ENCODE measurements around the gene HEYL. TPM values are rescaled to one million over a fixed set of nuclear protein-coding genes. Genes with fewer than 3 reads are reported as not detected.

Gene HEYL
- total and polyA plus RNA-seq, 2 of the 8 experiments (the other 6 are each of a cell fraction or from before 2014, with no cell fraction given): 1.8 to 3.1 TPM

DNA sequence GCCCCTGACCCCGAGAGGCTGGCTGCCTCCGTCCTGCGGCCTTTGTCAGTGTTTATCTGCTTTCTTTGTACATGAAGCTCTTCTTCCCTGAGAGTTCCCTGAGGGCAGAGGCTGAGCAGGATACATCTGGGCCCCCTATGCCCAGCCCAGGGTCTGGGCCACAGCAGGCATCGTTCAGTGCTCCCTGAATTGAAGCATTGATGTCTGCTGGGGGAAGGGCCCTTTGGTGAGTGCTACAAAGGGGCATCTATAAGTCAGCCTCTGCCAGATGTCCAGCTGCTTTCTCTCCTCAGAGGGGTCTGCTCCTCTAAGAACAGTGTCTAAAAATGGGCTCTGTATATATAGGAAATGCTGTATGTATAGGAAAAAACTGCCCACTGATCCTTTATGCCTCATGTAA is 2.1 kb downstream of the HEYL start:
- Histone ChIP-seq H3K4me3 (ENCODE audit: extremely low read depth in 1 of 4, insufficient read depth in 2 of 4, low read depth in 3 of 4, low read length in 4 of 4) (no peak overlapping the region), H3K18ac (ENCODE audit: extremely low read depth, low read length) (no peak overlapping the region), H3K4ac (replicated peaks; ENCODE audit: insufficient read length, low read depth, low read length) (no peak overlapping the region), H3K23me2 (ENCODE audit: low read depth, low read length) (peaks cover 4% of the 10 kb centered on the region; the same call in 1 of the 2 replicates), H3K27me3 (replicated peaks in 1 of 4; ENCODE audit: control insufficient read depth in 3 of 4, extremely low read depth in 1 of 4, insufficient read depth in 3 of 4, low read length in 3 of 4) (peaks cover 4 to 52% (median 49%) of the 10 kb centered on the region in 4 experiments), H3K23ac (ENCODE audit: insufficient read length) (no peak overlapping the region), H4K91ac (replicated peaks; ENCODE audit: insufficient read length, low read length) (no peak overlapping the region), H4K5ac (ENCODE audit: insufficient read length, low read depth, low read length) (no peak overlapping the region), H2BK15ac (ENCODE audit: low read length) (no peak overlapping the region), H4K8ac (ENCODE audit: extremely low read depth, insufficient read depth, low read length) (no peak overlapping the region), H3K27ac (ENCODE audit: low read depth, low read length) (no peak overlapping the region), H2BK20ac (ENCODE audit: low read length) (no peak overlapping the region), H3K36me3 (ENCODE audit: control insufficient read depth in 2 of 4, insufficient read depth in 4 of 4, low read length in 3 of 4) (no peaks in the 10 kb centered on the region), H2BK120ac (replicated peaks; ENCODE audit: low read depth, low read length) (no peak overlapping the region), H2AFZ (ENCODE audit: low read length) (no peak overlapping the region), H3K56ac (replicated peaks; ENCODE audit: insufficient read length, low read depth, low read length) (no peak overlapping the region), H3K79me2 (ENCODE audit: control insufficient read depth in 1 of 2, insufficient read depth in 2 of 2, low read length in 2 of 2) (no peaks in the 10 kb centered on the region), H2BK12ac (ENCODE audit: low read depth, low read length) (no peak overlapping the region), H2BK5ac (ENCODE audit: low read depth, low read length) (no peak overlapping the region), H3K9ac (replicated peaks in 1 of 4; ENCODE audit: extremely low read depth in 1 of 4, low read depth in 3 of 4, low read length in 3 of 4) (no peak overlapping the region), H3K14ac (ENCODE audit: insufficient read length) (no peak overlapping the region), H4K20me1 (replicated peaks in 1 of 2; ENCODE audit: control insufficient read depth in 1 of 2, insufficient read depth in 2 of 2, low read length in 2 of 2) (peaks cover 0 to 3% of the 10 kb centered on the region in 2 experiments), H2AK5ac (ENCODE audit: low read depth, low read length) (no peak overlapping the region), H3K9me3 (ENCODE audit: insufficient read depth in 2 of 2, low read depth in 1 of 2, low read length in 1 of 2) (no peaks in the 10 kb centered on the region), H3K4me2 (ENCODE audit: insufficient read depth in 1 of 2, low read depth in 2 of 2, low read length in 2 of 2) (no peak overlapping the region), H3K79me1 (ENCODE audit: low read depth, low read length) (no peaks in the 10 kb centered on the region), H3K4me1 (replicated peaks in 1 of 4; ENCODE audit: control insufficient read depth in 3 of 4, insufficient read depth in 4 of 4, low read length in 3 of 4) (peaks cover 0 to 5% (median 1%) of the 10 kb centered on the region in 4 experiments; a peak in 3 of 7 replicates)
- no peak for TF ChIP-seq EGR1 (IDR thresholded peaks at IDR 0.05; ENCODE audit: borderline replicate concordance, low read depth, low read length)
- 93% methylated on average over 4 of the region's 4 CpGs; no CpG with 5 or more reads in 1 of the 2 experiments for WGBS, 2 experiments (ENCODE audit: extremely low coverage in 1 of 2, insufficient coverage in 1 of 2, insufficient read length in 1 of 2, insufficient replicate concordance in 2 of 2, low coverage in 1 of 2, low lambda C conversion rate in 2 of 2, missing lambda C conversion rate in 1 of 2)
- FAIRE-seq: no peak
- no peak for DNase-seq (ENCODE audit: low read depth in 1 of 2, low spot score in 2 of 2)
- POLR2A ChIA-PET (ENCODE audit: partially characterized antibody): interaction anchor here (1.0 to 2.6 kb wide), 2 partner anchors 10 to 35 kb away, joined by 4 to 10 read pairs; partner anchors contain the start of gene NT5C1A
- CTCF ChIA-PET (ENCODE audit: partially characterized antibody): interaction anchor here (0.6 to 16.5 kb wide), 3 partner anchors 17 to 95 kb away, joined by 3 to 337 read pairs (median 278); no protein-coding TSS in a partner anchor
